ENCODE data around the gene KCNC1.

KCNC1 gene

GRCh38 chr11:17802491-17802890, 67.9 kb downstream of the KCNC1 start:
- Histone ChIP-seq H3K79me2 (ENCODE audit: low read length) (no peaks in the 10 kb centered on the region), H3K4me3 (ENCODE audit: low read length) (no peak overlapping the region), H3K9ac (ENCODE audit: low read length) (no peak overlapping the region), H3K9me3 (ENCODE audit: insufficient read depth, low read length) (no peaks in the 10 kb centered on the region), H3K4me1 (ENCODE audit: low read length) (no peaks in the 10 kb centered on the region), H3K4me2 (ENCODE audit: low read length) (no peak overlapping the region), H4K20me1 (ENCODE audit: insufficient read depth, low read length) (no peaks in the 10 kb centered on the region), H3K36me3 (replicated peaks; ENCODE audit: low read depth, low read length) (no peaks in the 10 kb centered on the region), H2AFZ (ENCODE audit: low read depth, low read length) (no peak overlapping the region), H3K27ac (ENCODE audit: low read length) (no peak overlapping the region), H3K27me3 (ENCODE audit: low read depth, low read length) (no peaks in the 10 kb centered on the region)
- TF ChIP-seq, protein P1, sequence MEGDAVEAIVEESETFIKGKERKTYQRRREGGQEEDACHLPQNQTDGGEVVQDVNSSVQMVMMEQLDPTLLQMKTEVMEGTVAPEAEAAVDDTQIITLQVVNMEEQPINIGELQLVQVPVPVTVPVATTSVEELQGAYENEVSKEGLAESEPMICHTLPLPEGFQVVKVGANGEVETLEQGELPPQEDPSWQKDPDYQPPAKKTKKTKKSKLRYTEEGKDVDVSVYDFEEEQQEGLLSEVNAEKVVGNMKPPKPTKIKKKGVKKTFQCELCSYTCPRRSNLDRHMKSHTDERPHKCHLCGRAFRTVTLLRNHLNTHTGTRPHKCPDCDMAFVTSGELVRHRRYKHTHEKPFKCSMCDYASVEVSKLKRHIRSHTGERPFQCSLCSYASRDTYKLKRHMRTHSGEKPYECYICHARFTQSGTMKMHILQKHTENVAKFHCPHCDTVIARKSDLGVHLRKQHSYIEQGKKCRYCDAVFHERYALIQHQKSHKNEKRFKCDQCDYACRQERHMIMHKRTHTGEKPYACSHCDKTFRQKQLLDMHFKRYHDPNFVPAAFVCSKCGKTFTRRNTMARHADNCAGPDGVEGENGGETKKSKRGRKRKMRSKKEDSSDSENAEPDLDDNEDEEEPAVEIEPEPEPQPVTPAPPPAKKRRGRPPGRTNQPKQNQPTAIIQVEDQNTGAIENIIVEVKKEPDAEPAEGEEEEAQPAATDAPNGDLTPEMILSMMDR (IDR thresholded peaks at IDR 0.05; ENCODE audit: low read depth, low read length), result no peak
- TF ChIP-seq EZH2phosphoT487 (IDR thresholded peaks at IDR 0.05; ENCODE audit: low read depth), result no peak

DNA sequence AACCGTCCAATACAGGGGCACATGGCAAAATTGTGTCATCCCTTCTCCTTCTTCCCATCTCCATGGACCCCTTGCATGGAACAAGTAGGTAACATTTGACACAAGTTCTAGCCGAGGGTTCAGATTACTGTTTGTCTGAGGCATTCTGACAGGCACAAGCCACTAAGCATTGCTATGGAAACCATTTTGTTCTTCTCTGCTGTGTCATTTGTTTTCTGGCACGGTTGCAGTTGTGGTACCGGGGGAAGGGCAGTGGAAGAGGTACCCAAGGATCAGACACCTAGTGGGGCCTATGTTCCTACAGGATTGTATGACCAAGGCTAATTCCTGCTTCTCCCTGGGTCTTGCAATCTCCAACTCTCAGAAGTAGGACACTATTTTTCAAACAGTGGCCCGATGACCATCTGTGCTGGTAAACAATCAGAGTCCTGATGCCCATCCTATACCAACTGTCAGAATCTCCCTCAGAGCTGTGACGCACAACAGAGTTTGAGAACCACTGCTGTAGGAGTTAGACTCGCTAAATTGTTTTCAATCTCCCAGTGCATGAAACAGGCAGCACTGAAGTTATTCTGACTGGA, 69.3 kb downstream of the KCNC1 start:
- Histone ChIP-seq H3K9ac (ENCODE audit: low read length) (no peak overlapping the region), H3K27ac (ENCODE audit: low read length) (no peak overlapping the region), H4K20me1 (ENCODE audit: insufficient read depth, low read length) (no peaks in the 10 kb centered on the region), H2AFZ (ENCODE audit: low read depth, low read length) (no peak overlapping the region), H3K27me3 (ENCODE audit: low read depth, low read length) (no peaks in the 10 kb centered on the region), H3K79me2 (ENCODE audit: low read length) (no peaks in the 10 kb centered on the region), H3K4me1 (ENCODE audit: low read length) (no peaks in the 10 kb centered on the region), H3K4me2 (ENCODE audit: low read length) (no peak overlapping the region), H3K4me3 (ENCODE audit: low read length) (no peak overlapping the region), H3K36me3 (replicated peaks; ENCODE audit: low read depth, low read length) (no peaks in the 10 kb centered on the region), H3K9me3 (ENCODE audit: insufficient read depth, low read length) (no peaks in the 10 kb centered on the region)
- TF ChIP-seq EZH2phosphoT487 (IDR thresholded peaks at IDR 0.05; ENCODE audit: low read depth), result no peak
- TF ChIP-seq, protein P1 (IDR thresholded peaks at IDR 0.05; ENCODE audit: low read depth, low read length), result no peak

- H3K79me2 ChIP-seq (ENCODE audit: low read length), result no peaks in the 10 kb centered on the region
- no peak overlapping the region for H2AFZ ChIP-seq (ENCODE audit: low read depth, low read length)
- no peak overlapping the region for H3K4me3 ChIP-seq (ENCODE audit: low read length)
- H3K4me1 ChIP-seq (ENCODE audit: low read length), result no peaks in the 10 kb centered on the region
- TF ChIP-seq, protein P1 (IDR thresholded peaks at IDR 0.05; ENCODE audit: low read depth, low read length), result no peak
- no peak for TF ChIP-seq EZH2phosphoT487 (IDR thresholded peaks at IDR 0.05; ENCODE audit: low read depth)
- no peak overlapping the region for H3K4me2 ChIP-seq (ENCODE audit: low read length)
- H3K9ac ChIP-seq (ENCODE audit: low read length), result no peak overlapping the region
- H3K9me3 ChIP-seq (ENCODE audit: insufficient read depth, low read length), result no peaks in the 10 kb centered on the region
- H3K27ac ChIP-seq (ENCODE audit: low read length), result no peak overlapping the region
- no peaks in the 10 kb centered on the region for H4K20me1 ChIP-seq (ENCODE audit: insufficient read depth, low read length)
- no peaks in the 10 kb centered on the region for H3K36me3 ChIP-seq (replicated peaks; ENCODE audit: low read depth, low read length)
- no peaks in the 10 kb centered on the region for H3K27me3 ChIP-seq (ENCODE audit: low read depth, low read length)
These were observed 70.5 kb downstream of the KCNC1 start for GRCh38 chr11:17805043-17805442.

- no peaks in the 10 kb centered on the region for H3K36me3 ChIP-seq (replicated peaks; ENCODE audit: low read depth, low read length)
These were observed 71.3 kb downstream of the KCNC1 start for GRCh38 chr11:17805873-17806272.

More at GRCh38 chr11:17805873-17806272, 71.3 kb downstream of the KCNC1 start:
- Histone ChIP-seq H3K27ac (ENCODE audit: low read length) (no peak overlapping the region), H4K20me1 (ENCODE audit: insufficient read depth, low read length) (no peaks in the 10 kb centered on the region), H3K9me3 (ENCODE audit: insufficient read depth, low read length) (no peaks in the 10 kb centered on the region), H3K4me2 (ENCODE audit: low read length) (no peak overlapping the region), H3K9ac (ENCODE audit: low read length) (no peak overlapping the region), H3K4me1 (ENCODE audit: low read length) (no peaks in the 10 kb centered on the region), H3K79me2 (ENCODE audit: low read length) (no peaks in the 10 kb centered on the region), H3K27me3 (ENCODE audit: low read depth, low read length) (no peaks in the 10 kb centered on the region), H3K4me3 (ENCODE audit: low read length) (no peak overlapping the region), H2AFZ (ENCODE audit: low read depth, low read length) (no peak overlapping the region)
- TF ChIP-seq, protein P1 (IDR thresholded peaks at IDR 0.05; ENCODE audit: low read depth, low read length), result no peak
